K562 (cell line): ENCODE data around the gene DLAT. TPM values are rescaled to one million over a fixed set of nuclear protein-coding genes. Genes with fewer than 3 reads are reported as not detected.

Source experiments
- CCNT2 ChIP-seq: IDR thresholded peaks from 2 replicates; pipeline ENCODE4 v1.6.1; 2011; ENCODE audit warnings: borderline replicate concordance, low read depth, mild to moderate bottlenecking, moderate library complexity, mixed read lengths, low read length; ENCODE audit not compliant: insufficient read length; ENCODE audit errors: extremely low read depth
- HDAC3 ChIP-seq: fragments of 450-650 bp; IDR thresholded peaks from 2 replicates; pipeline ENCODE4 v1.6.1; 2018; ENCODE audit warnings: borderline replicate concordance, mild to moderate bottlenecking, moderate library complexity; ENCODE audit not compliant: partially characterized antibody
- HMGXB4 ChIP-seq: sonication (generic); formaldehyde crosslinking; IDR thresholded peaks from 2 replicates; pipeline ENCODE4 v1.8.1; 2023; ENCODE audit warnings: mild to moderate bottlenecking, missing genetic modification reagents
- LARP7 ChIP-seq: fragments of 450-650 bp; IDR thresholded peaks from 2 replicates; pipeline ENCODE4 v1.6.1; 2016
- NEUROD1 ChIP-seq: fragments of 150-350 bp; IDR thresholded peaks from 2 replicates; pipeline ENCODE4 v1.6.1; 2014; ENCODE audit warnings: borderline replicate concordance, low read length, low read depth; ENCODE audit not compliant: partially characterized antibody
- TCF7L2 ChIP-seq: fragments of 150-350 bp; IDR thresholded peaks from 2 replicates; pipeline ENCODE4 v1.6.1; 2016; ENCODE audit warnings: low read depth, mild to moderate bottlenecking, low read length, moderate library complexity
- ZEB2 ChIP-seq: fragments of 450-650 bp; IDR thresholded peaks from 2 replicates; pipeline ENCODE4 v1.6.1; 2016
- ZNF609 ChIP-seq: sonication (generic); formaldehyde crosslinking; IDR thresholded peaks from 2 replicates; pipeline ENCODE4 v1.8.1; 2023; ENCODE audit warnings: missing genetic modification reagents, mild to moderate bottlenecking, borderline replicate concordance
- polyA plus RNA-seq, 8 experiments: library from polyadenylated mRNA; depleted of rRNA in 4 of 8; stranded (reverse) in 5 of 8; unstranded in 3 of 8; fragments of >200 nt; fragmentation: Nextera tagmentation in 2 of 8; fragmentation: Illumina TruSeq in 1 of 8; extraction: Ambion mirVana in 2 of 8; extraction: Trizol in 1 of 8; gene quantifications; 2 replicates each; pipeline versions ENCODE4 v1.2.1 to v1.2.3, GENCODE V29; 2011 to 2014; ENCODE audit warnings: inconsistent platforms in 1 of 8, missing spikeins in 1 of 8
- total RNA-seq, 7 experiments: library from RNA; depleted of rRNA in 6 of 7; stranded (reverse); fragments of >200 nt in 6 of 7; fragmentation: Illumina TruSeq in 2 of 7; extraction: Trizol in 2 of 7; gene quantifications; 2 replicates each; pipeline versions ENCODE4 v1.2.1 to v1.2.3, GENCODE V29; 2011 to 2021; ENCODE audit warnings: low replicate concordance in 1 of 7

DLAT gene
- total and polyA plus RNA-seq, 9 of the 15 experiments (the other 6 are each of a cell fraction or from before 2014, with no cell fraction given) = 41.7 to 152 (median 105) TPM

DNA sequence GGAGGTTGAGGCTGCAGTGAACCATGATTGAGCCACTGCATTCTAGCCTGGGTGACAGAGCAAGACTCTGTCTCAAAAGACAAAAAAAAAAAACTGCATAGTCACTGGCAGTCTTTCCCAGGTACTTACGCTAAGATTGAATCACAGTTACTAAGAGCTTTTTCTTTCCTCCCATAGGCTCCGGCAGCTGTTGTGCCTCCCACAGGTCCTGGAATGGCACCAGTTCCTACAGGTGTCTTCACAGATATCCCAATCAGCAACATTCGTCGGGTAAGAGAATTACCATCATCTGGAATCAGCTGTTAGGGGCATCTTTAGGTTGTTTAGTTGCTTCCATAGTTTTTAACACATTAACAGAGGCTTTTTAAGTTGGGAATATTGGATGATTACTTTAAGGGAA, 19.8 kb downstream of the DLAT start (continued):
- TF ChIP-seq ZNF609 (CRISPR knock-in tag) (no peak), NEUROD1 (no peak), HMGXB4 (no peak), TCF7L2 (no peak), ZEB2 (peak; percentile 94), CCNT2 (no peak), HDAC3 (peak; percentile 46), LARP7 (no peak)
